SK-N-SH treated with all-trans-retinoic acid at 6 μM for 48 hours (cell line): ENCODE results near the gene C13orf46.

ENCODE experiments used
- ATAC-seq: fragments of 200-7000 bp; cut with Tn5 transposase; 3 replicates; pipeline ENCODE4 v1.9.1; 2020; ENCODE audit warnings: mild to moderate bottlenecking, moderate library complexity
- ARNTL ChIP-seq: fragments of 450-650 bp; formaldehyde crosslinking; IDR thresholded peaks from 2 replicates; pipeline ENCODE4 v1.5.0; 2020; ENCODE audit warnings: low read depth, mild to moderate bottlenecking, moderate library complexity, borderline replicate concordance
- BACH2 ChIP-seq: fragments of 250-450 bp; sonication (Bioruptor Pico); IDR thresholded peaks from 2 replicates; pipeline ENCODE4 v1.9.0; 2021; ENCODE audit warnings: mild to moderate bottlenecking, borderline replicate concordance
- CSDC2 ChIP-seq: fragments of 250-450 bp; sonication (Bioruptor Pico); IDR thresholded peaks from 2 replicates; pipeline ENCODE4 v1.5.0; 2020; ENCODE audit warnings: mild to moderate bottlenecking, moderate library complexity
- ESRRG ChIP-seq: fragments of 250-450 bp; sonication (Bioruptor Pico); IDR thresholded peaks from 2 replicates; pipeline ENCODE4 v1.6.1; 2021; ENCODE audit warnings: mild to moderate bottlenecking
- GLIS3 ChIP-seq: fragments of 250-450 bp; sonication (Bioruptor Pico); IDR thresholded peaks from 2 replicates; pipeline ENCODE4 v1.5.0; 2020; ENCODE audit warnings: mild to moderate bottlenecking, moderate library complexity
- ISL1 ChIP-seq: fragments of 250-450 bp; sonication (Bioruptor Pico); IDR thresholded peaks from 2 replicates; pipeline ENCODE4 v2.1.2; 2022; ENCODE audit warnings: mild to moderate bottlenecking, moderate library complexity
- PPARA ChIP-seq: fragments of 250-450 bp; sonication (Bioruptor Pico); IDR thresholded peaks from 2 replicates; pipeline ENCODE4 v1.5.0; 2020; ENCODE audit warnings: mild to moderate bottlenecking, borderline replicate concordance
- RARB ChIP-seq: fragments of 250-450 bp; sonication (Bioruptor Pico); IDR thresholded peaks from 2 replicates; pipeline ENCODE4 v1.8.0; 2021; ENCODE audit warnings: mild to moderate bottlenecking, moderate library complexity
- SNAI2 ChIP-seq: fragments of 250-450 bp; sonication (Bioruptor Pico); IDR thresholded peaks from 2 replicates; pipeline ENCODE4 v1.5.0; 2020; ENCODE audit warnings: mild to moderate bottlenecking, moderate library complexity
- TCF4 ChIP-seq: fragments of 250-450 bp; sonication (Bioruptor Pico); IDR thresholded peaks from 2 replicates; pipeline ENCODE4 v1.8.0; 2021; ENCODE audit warnings: mild to moderate bottlenecking, moderate library complexity, borderline replicate concordance
- TOX ChIP-seq: fragments of 250-450 bp; sonication (Bioruptor Pico); IDR thresholded peaks from 2 replicates; pipeline ENCODE4 v1.8.0; 2021; ENCODE audit warnings: mild to moderate bottlenecking, moderate library complexity, borderline replicate concordance
- ZC3H10 ChIP-seq: fragments of 250-450 bp; sonication (Bioruptor Pico); IDR thresholded peaks from 2 replicates; pipeline ENCODE4 v1.5.1; 2021; ENCODE audit warnings: mild to moderate bottlenecking, moderate library complexity
- ZFP3 ChIP-seq: fragments of 250-450 bp; sonication (Bioruptor Pico); IDR thresholded peaks from 2 replicates; pipeline ENCODE4 v1.5.0; 2020; ENCODE audit warnings: mild to moderate bottlenecking, moderate library complexity
- ZFP30 ChIP-seq: fragments of 450-650 bp; formaldehyde crosslinking; IDR thresholded peaks from 2 replicates; pipeline ENCODE4 v1.5.0; 2022; ENCODE audit warnings: mild to moderate bottlenecking, moderate library complexity
- ZNF565 ChIP-seq: fragments of 450-650 bp; formaldehyde crosslinking; conservative IDR thresholded peaks from 2 replicates; pipeline ENCODE4 v1.5.0; 2020; ENCODE audit warnings: low read depth, mild to moderate bottlenecking, moderate library complexity
- ZNF70 ChIP-seq: fragments of 450-650 bp; formaldehyde crosslinking; IDR thresholded peaks from 2 replicates; pipeline ENCODE4 v1.5.0; 2020; ENCODE audit warnings: mild to moderate bottlenecking, moderate library complexity
- TF ChIP-seq, protein P1 (sequence below): fragments of 250-450 bp; sonication (Bioruptor Pico); IDR thresholded peaks from 2 replicates; pipeline ENCODE4 v1.5.1; 2021; ENCODE audit warnings: mild to moderate bottlenecking, moderate library complexity
- TF ChIP-seq, protein P2 (sequence below): fragments of 250-450 bp; sonication (Bioruptor Pico); IDR thresholded peaks from 2 replicates; pipeline ENCODE4 v1.5.0; 2020; ENCODE audit warnings: mild to moderate bottlenecking, moderate library complexity
- TF ChIP-seq, protein P3 (sequence below): fragments of 250-450 bp; sonication (Bioruptor Pico); IDR thresholded peaks from 2 replicates; pipeline ENCODE4 v1.8.0; 2020; ENCODE audit warnings: mild to moderate bottlenecking, moderate library complexity, borderline replicate concordance
- TF ChIP-seq, protein P4 (sequence below): fragments of 250-450 bp; sonication (Bioruptor Pico); IDR thresholded peaks from 2 replicates; pipeline ENCODE4 v1.5.1; 2020; ENCODE audit warnings: low read depth, mild to moderate bottlenecking, moderate library complexity
- TF ChIP-seq, protein P5 (sequence below): fragments of 250-450 bp; sonication (Bioruptor Pico); IDR thresholded peaks from 2 replicates; pipeline ENCODE4 v1.8.0; 2021; ENCODE audit warnings: low read depth, mild to moderate bottlenecking, moderate library complexity, borderline replicate concordance

The C13orf46 gene

DNA sequence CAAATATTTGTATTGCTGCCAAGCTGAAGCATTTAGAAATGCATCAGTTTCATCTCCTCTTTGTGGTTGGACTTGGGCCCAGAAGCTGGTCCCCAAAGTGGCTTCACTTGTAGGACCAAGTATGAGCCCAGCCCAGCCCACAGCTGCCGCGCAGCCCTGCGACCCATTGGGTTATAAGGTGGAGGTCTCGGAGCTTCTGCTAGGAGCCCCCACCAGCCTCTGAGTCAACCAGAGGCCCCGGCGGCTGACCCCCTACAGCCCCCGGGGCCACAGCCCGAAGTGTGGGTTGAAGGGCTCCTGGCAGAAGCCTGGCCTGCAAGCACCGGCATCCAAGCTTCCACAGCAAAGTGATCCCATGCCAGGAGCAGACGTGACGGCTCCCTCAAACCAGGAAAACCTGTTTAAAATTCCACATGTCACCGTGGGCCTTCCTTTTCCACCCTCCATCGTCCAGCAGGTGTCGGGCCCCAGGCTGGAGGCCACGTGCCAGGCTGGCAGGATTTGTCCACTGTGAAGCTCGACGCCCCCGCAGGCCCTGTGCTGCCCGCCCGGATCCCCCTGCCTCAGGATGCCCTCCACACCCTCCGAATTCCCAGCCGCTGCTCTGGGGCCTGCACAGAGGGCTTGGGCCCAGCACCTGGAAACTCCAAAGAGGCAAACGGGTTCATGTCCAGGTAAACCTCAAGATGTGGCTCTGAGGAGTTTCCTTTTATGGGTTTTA, 54.7 kb downstream of the C13orf46 start:
- ATAC-seq = no peak
- TF ChIP-seq, protein P1, sequence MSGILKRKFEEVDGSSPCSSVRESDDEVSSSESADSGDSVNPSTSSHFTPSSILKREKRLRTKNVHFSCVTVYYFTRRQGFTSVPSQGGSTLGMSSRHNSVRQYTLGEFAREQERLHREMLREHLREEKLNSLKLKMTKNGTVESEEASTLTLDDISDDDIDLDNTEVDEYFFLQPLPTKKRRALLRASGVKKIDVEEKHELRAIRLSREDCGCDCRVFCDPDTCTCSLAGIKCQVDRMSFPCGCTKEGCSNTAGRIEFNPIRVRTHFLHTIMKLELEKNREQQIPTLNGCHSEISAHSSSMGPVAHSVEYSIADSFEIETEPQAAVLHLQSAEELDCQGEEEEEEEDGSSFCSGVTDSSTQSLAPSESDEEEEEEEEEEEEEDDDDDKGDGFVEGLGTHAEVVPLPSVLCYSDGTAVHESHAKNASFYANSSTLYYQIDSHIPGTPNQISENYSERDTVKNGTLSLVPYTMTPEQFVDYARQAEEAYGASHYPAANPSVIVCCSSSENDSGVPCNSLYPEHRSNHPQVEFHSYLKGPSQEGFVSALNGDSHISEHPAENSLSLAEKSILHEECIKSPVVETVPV (CRISPR knock-in tag) = no peak
- TF ChIP-seq CSDC2 (CRISPR knock-in tag) (no peak), TOX (CRISPR knock-in tag) (no peak)
- TF ChIP-seq, protein P2, sequence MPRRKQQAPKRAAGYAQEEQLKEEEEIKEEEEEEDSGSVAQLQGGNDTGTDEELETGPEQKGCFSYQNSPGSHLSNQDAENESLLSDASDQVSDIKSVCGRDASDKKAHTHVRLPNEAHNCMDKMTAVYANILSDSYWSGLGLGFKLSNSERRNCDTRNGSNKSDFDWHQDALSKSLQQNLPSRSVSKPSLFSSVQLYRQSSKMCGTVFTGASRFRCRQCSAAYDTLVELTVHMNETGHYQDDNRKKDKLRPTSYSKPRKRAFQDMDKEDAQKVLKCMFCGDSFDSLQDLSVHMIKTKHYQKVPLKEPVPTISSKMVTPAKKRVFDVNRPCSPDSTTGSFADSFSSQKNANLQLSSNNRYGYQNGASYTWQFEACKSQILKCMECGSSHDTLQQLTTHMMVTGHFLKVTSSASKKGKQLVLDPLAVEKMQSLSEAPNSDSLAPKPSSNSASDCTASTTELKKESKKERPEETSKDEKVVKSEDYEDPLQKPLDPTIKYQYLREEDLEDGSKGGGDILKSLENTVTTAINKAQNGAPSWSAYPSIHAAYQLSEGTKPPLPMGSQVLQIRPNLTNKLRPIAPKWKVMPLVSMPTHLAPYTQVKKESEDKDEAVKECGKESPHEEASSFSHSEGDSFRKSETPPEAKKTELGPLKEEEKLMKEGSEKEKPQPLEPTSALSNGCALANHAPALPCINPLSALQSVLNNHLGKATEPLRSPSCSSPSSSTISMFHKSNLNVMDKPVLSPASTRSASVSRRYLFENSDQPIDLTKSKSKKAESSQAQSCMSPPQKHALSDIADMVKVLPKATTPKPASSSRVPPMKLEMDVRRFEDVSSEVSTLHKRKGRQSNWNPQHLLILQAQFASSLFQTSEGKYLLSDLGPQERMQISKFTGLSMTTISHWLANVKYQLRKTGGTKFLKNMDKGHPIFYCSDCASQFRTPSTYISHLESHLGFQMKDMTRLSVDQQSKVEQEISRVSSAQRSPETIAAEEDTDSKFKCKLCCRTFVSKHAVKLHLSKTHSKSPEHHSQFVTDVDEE = no peak

DNA sequence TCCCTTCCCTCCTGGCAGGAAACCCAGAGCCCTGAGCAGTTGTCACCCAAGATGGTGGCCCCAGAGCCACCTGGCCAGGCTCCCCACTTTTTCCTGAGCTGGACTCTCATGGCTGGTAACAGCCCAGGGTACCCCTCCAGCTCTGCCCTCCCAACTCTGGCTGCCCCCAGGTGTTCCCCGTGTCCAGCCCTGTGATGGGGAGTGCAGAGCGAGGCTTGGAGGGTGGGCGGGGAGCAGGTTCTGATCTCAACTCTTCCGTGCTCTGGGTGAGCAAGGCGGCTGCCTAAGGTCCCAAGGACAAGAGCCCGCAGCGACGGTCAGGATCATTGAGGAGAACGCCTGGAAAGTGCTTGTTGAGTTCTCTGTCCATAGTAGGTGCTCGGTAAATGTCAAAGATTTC, 55.3 kb downstream of the C13orf46 start:
- TF ChIP-seq, protein P3, sequence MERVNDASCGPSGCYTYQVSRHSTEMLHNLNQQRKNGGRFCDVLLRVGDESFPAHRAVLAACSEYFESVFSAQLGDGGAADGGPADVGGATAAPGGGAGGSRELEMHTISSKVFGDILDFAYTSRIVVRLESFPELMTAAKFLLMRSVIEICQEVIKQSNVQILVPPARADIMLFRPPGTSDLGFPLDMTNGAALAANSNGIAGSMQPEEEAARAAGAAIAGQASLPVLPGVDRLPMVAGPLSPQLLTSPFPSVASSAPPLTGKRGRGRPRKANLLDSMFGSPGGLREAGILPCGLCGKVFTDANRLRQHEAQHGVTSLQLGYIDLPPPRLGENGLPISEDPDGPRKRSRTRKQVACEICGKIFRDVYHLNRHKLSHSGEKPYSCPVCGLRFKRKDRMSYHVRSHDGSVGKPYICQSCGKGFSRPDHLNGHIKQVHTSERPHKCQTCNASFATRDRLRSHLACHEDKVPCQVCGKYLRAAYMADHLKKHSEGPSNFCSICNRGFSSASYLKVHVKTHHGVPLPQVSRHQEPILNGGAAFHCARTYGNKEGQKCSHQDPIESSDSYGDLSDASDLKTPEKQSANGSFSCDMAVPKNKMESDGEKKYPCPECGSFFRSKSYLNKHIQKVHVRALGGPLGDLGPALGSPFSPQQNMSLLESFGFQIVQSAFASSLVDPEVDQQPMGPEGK (CRISPR knock-in tag) = no peak
- TF ChIP-seq CSDC2 (CRISPR knock-in tag) (no peak), ZFP30 (no peak), ARNTL (CRISPR knock-in tag) (no peak), ZNF565 (CRISPR knock-in tag) (no peak), PPARA (CRISPR knock-in tag) (no peak), GLIS3 (no peak), ZC3H10 (no peak), SNAI2 (CRISPR knock-in tag) (no peak), RARB (CRISPR knock-in tag) (no peak), ISL1 (no peak)
- TF ChIP-seq, protein P1 (CRISPR knock-in tag) = no peak
- TF ChIP-seq, protein P4, sequence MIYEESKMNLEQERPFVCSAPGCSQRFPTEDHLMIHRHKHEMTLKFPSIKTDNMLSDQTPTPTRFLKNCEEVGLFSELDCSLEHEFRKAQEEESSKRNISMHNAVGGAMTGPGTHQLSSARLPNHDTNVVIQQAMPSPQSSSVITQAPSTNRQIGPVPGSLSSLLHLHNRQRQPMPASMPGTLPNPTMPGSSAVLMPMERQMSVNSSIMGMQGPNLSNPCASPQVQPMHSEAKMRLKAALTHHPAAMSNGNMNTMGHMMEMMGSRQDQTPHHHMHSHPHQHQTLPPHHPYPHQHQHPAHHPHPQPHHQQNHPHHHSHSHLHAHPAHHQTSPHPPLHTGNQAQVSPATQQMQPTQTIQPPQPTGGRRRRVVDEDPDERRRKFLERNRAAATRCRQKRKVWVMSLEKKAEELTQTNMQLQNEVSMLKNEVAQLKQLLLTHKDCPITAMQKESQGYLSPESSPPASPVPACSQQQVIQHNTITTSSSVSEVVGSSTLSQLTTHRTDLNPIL = no peak
- ATAC-seq = no peak

DNA sequence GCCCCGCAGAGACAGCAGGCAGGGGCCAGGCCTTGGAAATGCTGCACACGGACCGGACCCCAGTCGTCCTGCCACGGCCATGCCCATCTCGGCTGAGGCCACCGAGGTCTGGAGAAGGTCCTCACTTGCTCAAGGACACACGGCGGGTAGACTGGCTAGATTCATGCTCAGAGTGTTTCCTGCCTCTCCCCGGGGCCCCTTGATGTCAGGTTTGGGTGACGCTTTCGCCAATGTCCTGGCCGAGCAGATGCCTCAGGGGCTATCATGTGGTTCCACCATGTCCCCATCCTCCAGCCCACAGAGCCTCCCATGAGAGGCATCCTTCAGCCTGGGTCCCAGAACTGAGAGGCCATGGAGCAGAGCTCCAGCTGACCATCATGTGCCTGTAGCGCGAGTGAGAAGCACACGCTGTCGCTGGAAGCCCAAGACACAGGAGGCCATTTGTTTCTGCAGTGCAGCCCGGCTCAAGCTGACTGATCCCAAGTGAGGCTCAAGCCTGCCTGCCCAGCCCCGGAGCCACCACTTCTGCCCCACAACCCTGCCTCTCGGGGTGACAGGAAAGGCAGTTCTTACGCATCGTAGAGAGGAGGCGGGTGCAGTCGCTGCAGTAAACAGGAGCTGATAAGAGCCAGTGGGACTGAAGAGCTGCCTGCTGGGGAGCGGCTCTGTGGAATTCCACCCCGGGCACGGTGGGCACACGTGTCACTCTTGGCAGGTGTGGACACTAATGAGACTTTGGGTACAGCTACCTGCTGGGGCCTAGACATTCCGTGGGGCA, 56.1 kb downstream of the C13orf46 start:
- no peak for ATAC-seq
- TF ChIP-seq, protein P5, sequence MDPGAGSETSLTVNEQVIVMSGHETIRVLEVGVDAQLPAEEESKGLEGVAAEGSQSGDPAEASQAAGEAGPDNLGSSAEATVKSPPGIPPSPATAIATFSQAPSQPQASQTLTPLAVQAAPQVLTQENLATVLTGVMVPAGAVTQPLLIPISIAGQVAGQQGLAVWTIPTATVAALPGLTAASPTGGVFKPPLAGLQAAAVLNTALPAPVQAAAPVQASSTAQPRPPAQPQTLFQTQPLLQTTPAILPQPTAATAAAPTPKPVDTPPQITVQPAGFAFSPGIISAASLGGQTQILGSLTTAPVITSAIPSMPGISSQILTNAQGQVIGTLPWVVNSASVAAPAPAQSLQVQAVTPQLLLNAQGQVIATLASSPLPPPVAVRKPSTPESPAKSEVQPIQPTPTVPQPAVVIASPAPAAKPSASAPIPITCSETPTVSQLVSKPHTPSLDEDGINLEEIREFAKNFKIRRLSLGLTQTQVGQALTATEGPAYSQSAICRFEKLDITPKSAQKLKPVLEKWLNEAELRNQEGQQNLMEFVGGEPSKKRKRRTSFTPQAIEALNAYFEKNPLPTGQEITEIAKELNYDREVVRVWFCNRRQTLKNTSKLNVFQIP (CRISPR knock-in tag) = no peak
- TF ChIP-seq ESRRG (CRISPR knock-in tag) (no peak), ZFP3 (no peak), TOX (CRISPR knock-in tag) (no peak), SNAI2 (CRISPR knock-in tag) (no peak), ZNF70 (CRISPR knock-in tag) (no peak), ZC3H10 (no peak), BACH2 (no peak), ISL1 (no peak), RARB (CRISPR knock-in tag) (no peak), CSDC2 (CRISPR knock-in tag) (no peak), GLIS3 (no peak), ZNF565 (CRISPR knock-in tag) (no peak), TCF4 (CRISPR knock-in tag) (no peak), ARNTL (CRISPR knock-in tag) (no peak)
- TF ChIP-seq, protein P4 = no peak
- TF ChIP-seq, protein P3 (CRISPR knock-in tag) = no peak
